Neural progenitor cell (in vitro differentiated cells): ENCODE measurements around the gene MTHFD2L. TPM values are rescaled to one million over a fixed set of nuclear protein-coding genes. Genes with fewer than 3 reads are reported as not detected.

Experiments used
- DNase-seq: peaks from one replicate; pipeline ENCODE4 v3.0.0-alpha.2; 2016; ENCODE audit warnings: low spot score
- H2AFZ ChIP-seq: fragments of 200-600 bp; sonication (generic); replicated peaks from 2 replicates; pipeline ENCODE4 v1.6.1; 2016; ENCODE audit warnings: antibody characterized with exemption
- H3F3A ChIP-seq: fragments of 200-600 bp; sonication (generic); 2 replicates; pipeline ENCODE4 v1.6.1; 2016; ENCODE audit warnings: antibody characterized with exemption, low read depth
- H3K27ac ChIP-seq: fragments of 200-600 bp; sonication (generic); 2 replicates; pipeline ENCODE4 v1.5.1; 2016; ENCODE audit warnings: mild to moderate bottlenecking
- H3K27me3 ChIP-seq: fragments of 200-600 bp; sonication (generic); 2 replicates; pipeline ENCODE4 v1.6.1; 2016; ENCODE audit warnings: mild to moderate bottlenecking, moderate library complexity
- H3K36me3 ChIP-seq: fragments of 200-600 bp; sonication (generic); 2 replicates; pipeline ENCODE4 v1.5.1; 2016
- H3K4me1 ChIP-seq: fragments of 200-600 bp; sonication (generic); 2 replicates; pipeline ENCODE4 v1.6.1; 2016; ENCODE audit warnings: mixed run types
- H3K4me2 ChIP-seq: fragments of 200-600 bp; sonication (generic); 2 replicates; pipeline ENCODE4 v1.6.1; 2016
- H3K4me3 ChIP-seq: fragments of 200-600 bp; sonication (generic); 2 replicates; pipeline ENCODE4 v1.5.1; 2016
- H3K79me2 ChIP-seq: fragments of 200-600 bp; sonication (generic); 2 replicates; pipeline ENCODE4 v1.6.1; 2016; ENCODE audit warnings: low read depth
- H3K9ac ChIP-seq: fragments of 200-600 bp; sonication (generic); 2 replicates; pipeline ENCODE4 v1.6.1; 2016
- H3K9me3 ChIP-seq: fragments of 200-600 bp; sonication (generic); 2 replicates; pipeline ENCODE4 v1.5.1; 2016; ENCODE audit warnings: low read depth
- H4K20me1 ChIP-seq: fragments of 200-600 bp; sonication (generic); 2 replicates; pipeline ENCODE4 v1.6.1; 2016; ENCODE audit warnings: low read depth
- H3K27ac Mint-ChIP-seq: 3 replicates; pipeline ENCODE4 v1.8.0; 2021; ENCODE audit warnings: mixed read lengths
- H3K27me3 Mint-ChIP-seq: 2 replicates; pipeline ENCODE4 v1.8.0; 2022; ENCODE audit warnings: low read depth, mild to moderate bottlenecking, inconsistent platforms, moderate library complexity, mixed read lengths; ENCODE audit not compliant: insufficient read depth
- H3K36me3 Mint-ChIP-seq: 3 replicates; pipeline ENCODE4 v1.8.0; 2021; ENCODE audit warnings: mixed read lengths
- H3K4me1 Mint-ChIP-seq: 3 replicates; pipeline ENCODE4 v1.8.0; 2021; ENCODE audit warnings: mixed read lengths
- H3K4me3 Mint-ChIP-seq: 3 replicates; pipeline ENCODE4 v1.8.0; 2021; ENCODE audit warnings: mild to moderate bottlenecking, moderate library complexity, mixed read lengths
- H3K9me3 Mint-ChIP-seq: 3 replicates; pipeline ENCODE4 v1.8.0; 2020; ENCODE audit warnings: mixed read lengths
- CTCF ChIP-seq: fragments of 200-600 bp; sonication (generic); IDR thresholded peaks from 2 replicates; pipeline ENCODE4 v1.5.1; 2017; ENCODE audit warnings: antibody characterized with exemption, mild to moderate bottlenecking
- EZH2 ChIP-seq: fragments of 200-600 bp; sonication (generic); IDR thresholded peaks from 2 replicates; pipeline ENCODE4 v1.6.1; 2017; ENCODE audit warnings: antibody characterized with exemption, mild to moderate bottlenecking, moderate library complexity
- EZH2phosphoT487 ChIP-seq: fragments of 200-600 bp; sonication (generic); IDR thresholded peaks from 2 replicates; pipeline ENCODE4 v1.6.1; 2017; ENCODE audit warnings: antibody characterized with exemption
- total RNA-seq: library from RNA; depleted of rRNA; stranded (reverse); fragments of >200 nt; gene quantifications from 2 replicates; pipeline ENCODE4 v1.2.3, GENCODE V29; 2015; ENCODE audit warnings: low replicate concordance

MTHFD2L gene
- total RNA-seq, 1 donor from 2014 or later: 22.1 TPM

- H3K4me1 Mint-ChIP-seq: peaks cover 17% of the 10 kb centered on the region
- Histone ChIP-seq H3K4me2 (no peak overlapping the region), H3K27me3 (no peaks in the 10 kb centered on the region), H3K27ac (no peak overlapping the region), H3K9me3 (peaks cover 4% of the 10 kb centered on the region), H3K79me2 (no peaks in the 10 kb centered on the region), H3K4me1 (no peaks in the 10 kb centered on the region), H3K36me3 (no peaks in the 10 kb centered on the region), H3F3A (no peaks in the 10 kb centered on the region), H3K4me3 (no peak overlapping the region), H4K20me1 (no peaks in the 10 kb centered on the region), H3K9ac (no peak overlapping the region), H2AFZ (no peak overlapping the region)
- TF ChIP-seq CTCF (no peak), EZH2phosphoT487 (no peak), EZH2 (no peak)
- H3K27me3 Mint-ChIP-seq: peaks cover 2% of the 10 kb centered on the region
- no peak overlapping the region for H3K4me3 Mint-ChIP-seq
- DNase-seq: no peak
- no peak overlapping the region for H3K27ac Mint-ChIP-seq
- peaks cover 9% of the 10 kb centered on the region for H3K9me3 Mint-ChIP-seq
- H3K36me3 Mint-ChIP-seq: peaks cover 2% of the 10 kb centered on the region
Observed at GRCh38 chr4:74121643-74122579, 36.0 kb upstream of the MTHFD2L start.

- Histone ChIP-seq H3K4me3 (no peak overlapping the region), H3K27ac (no peak overlapping the region), H3K9ac (no peak overlapping the region), H3K79me2 (no peaks in the 10 kb centered on the region), H3K27me3 (no peaks in the 10 kb centered on the region), H4K20me1 (no peaks in the 10 kb centered on the region), H2AFZ (no peak overlapping the region), H3F3A (no peaks in the 10 kb centered on the region), H3K9me3 (peaks cover 4% of the 10 kb centered on the region), H3K36me3 (no peaks in the 10 kb centered on the region), H3K4me1 (no peaks in the 10 kb centered on the region), H3K4me2 (no peak overlapping the region)
- DNase-seq: no peak
- Mint-ChIP-seq H3K36me3 (peaks cover 2% of the 10 kb centered on the region), H3K4me1 (peaks cover 6% of the 10 kb centered on the region), H3K9me3 (peaks cover 9% of the 10 kb centered on the region), H3K27me3 (peaks cover 2% of the 10 kb centered on the region), H3K27ac (no peak overlapping the region), H3K4me3 (no peak overlapping the region)
- TF ChIP-seq CTCF: no peak
- no peak for TF ChIP-seq EZH2phosphoT487
- no peak for TF ChIP-seq EZH2
Observed at GRCh38 chr4:74123065-74123728, 34.7 kb upstream of the MTHFD2L start.

- peaks cover 14% of the 10 kb centered on the region for H3K9me3 Mint-ChIP-seq
- H3K36me3 Mint-ChIP-seq: peaks cover 2% of the 10 kb centered on the region
- no peak for TF ChIP-seq EZH2phosphoT487
- TF ChIP-seq EZH2: no peak
- no peak for TF ChIP-seq CTCF
- Histone ChIP-seq H3K9ac (no peak overlapping the region), H3K27me3 (no peaks in the 10 kb centered on the region), H3K36me3 (no peaks in the 10 kb centered on the region), H3K27ac (no peak overlapping the region), H3F3A (no peaks in the 10 kb centered on the region), H3K4me1 (no peaks in the 10 kb centered on the region), H4K20me1 (no peaks in the 10 kb centered on the region), H3K4me2 (no peak overlapping the region), H3K79me2 (no peaks in the 10 kb centered on the region), H3K4me3 (no peak overlapping the region), H2AFZ (no peak overlapping the region), H3K9me3 (peaks cover 4% of the 10 kb centered on the region)
- H3K27ac Mint-ChIP-seq: no peak overlapping the region
- no peaks in the 10 kb centered on the region for H3K4me1 Mint-ChIP-seq
- DNase-seq: no peak
- no peaks in the 10 kb centered on the region for H3K27me3 Mint-ChIP-seq
- no peak overlapping the region for H3K4me3 Mint-ChIP-seq
Observed at GRCh38 chr4:74125029-74125428, 32.9 kb upstream of the MTHFD2L start.
